Adipose tissue (tissue), 3 donors: ENCODE results near the gene RREB1. TPM values are rescaled to one million over a fixed set of nuclear protein-coding genes. Genes with fewer than 3 reads are reported as not detected.

Source experiments
- H3K27ac ChIP-seq: one replicate; pipeline ENCODE4 v1.5.1; 2013; ENCODE audit warnings: low read depth, low read length
- WGBS, 3 donors: extraction: QIAGEN DNeasy Blood & Tissue Kit; methylation state at CpG; one replicate each; pipeline ENCODE4 v1.1.7; 2013; 5-methylcytosine and 5-hydroxymethylcytosine counted together
- polyA plus RNA-seq, 3 donors: library from polyadenylated mRNA; stranded (reverse); fragments of 200-250 nt; gene quantifications; one replicate each; pipeline ENCODE4 v1.2.3, GENCODE V29; 2013
- donor health status: healthy with polysubstance abuse.
- donor health status: Bipolar disorder and iron deficiency.
- donor health status: healthy.

Gene RREB1
- polyA plus RNA-seq, 3 donors = 6.2 to 14.5 (median 9.6) TPM

DNA sequence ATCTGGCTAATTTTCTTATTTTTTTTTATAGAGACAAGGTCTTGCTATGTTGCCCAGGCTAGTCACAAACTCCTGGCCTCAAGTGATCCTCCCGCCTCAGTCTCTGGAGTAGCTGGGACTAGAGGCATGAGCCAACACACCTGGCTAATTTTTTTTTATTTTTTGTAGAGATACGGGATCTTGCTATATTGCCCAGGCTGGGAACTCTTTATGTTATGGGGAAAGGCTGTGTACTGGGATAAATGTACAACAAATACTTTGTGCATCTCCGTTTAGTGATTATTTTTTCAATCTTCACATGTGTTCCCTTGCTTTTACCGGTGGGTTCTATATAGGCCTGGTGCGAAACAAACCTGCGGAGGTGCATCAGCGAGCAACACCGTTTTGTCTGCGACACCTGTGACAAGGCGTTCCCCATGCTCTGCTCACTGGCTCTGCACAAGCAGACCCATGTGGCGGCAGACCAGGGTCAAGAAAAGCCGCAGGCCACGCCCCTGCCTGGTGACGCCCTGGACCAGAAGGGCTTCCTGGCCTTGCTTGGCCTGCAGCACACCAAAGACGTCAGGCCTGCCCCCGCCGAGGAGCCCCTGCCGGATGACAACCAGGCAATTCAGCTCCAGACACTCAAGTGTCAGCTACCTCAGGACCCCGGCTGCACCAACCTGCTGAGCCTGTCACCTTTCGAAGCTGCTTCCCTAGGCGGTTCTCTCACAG is 121.1 kb downstream of the RREB1 start:
- H3K27ac ChIP-seq = no peak overlapping the region
- 91 to 93% (median 93%) methylated on average over 21 of the region's 21 CpGs for WGBS, 3 donors

GRCh38 chr6:7229376-7230326 is 121.9 kb downstream of the RREB1 start:
- WGBS, 3 donors = 93 to 95% (median 94%) methylated on average over 61 to 62 of the region's 62 CpGs
- no peak overlapping the region for H3K27ac ChIP-seq

- 97 to 99% (median 98%) methylated on average over 39 of the region's 39 CpGs for WGBS, 3 donors
- H3K27ac ChIP-seq = no peak overlapping the region
Observed at GRCh38 chr6:7230327-7230691, 122.5 kb downstream of the RREB1 start.

- 96 to 97% (median 96%) methylated on average over 37 of the region's 37 CpGs for WGBS, 3 donors
- no peak overlapping the region for H3K27ac ChIP-seq
Observed at GRCh38 chr6:7230956-7231713, 123.4 kb downstream of the RREB1 start.

DNA sequence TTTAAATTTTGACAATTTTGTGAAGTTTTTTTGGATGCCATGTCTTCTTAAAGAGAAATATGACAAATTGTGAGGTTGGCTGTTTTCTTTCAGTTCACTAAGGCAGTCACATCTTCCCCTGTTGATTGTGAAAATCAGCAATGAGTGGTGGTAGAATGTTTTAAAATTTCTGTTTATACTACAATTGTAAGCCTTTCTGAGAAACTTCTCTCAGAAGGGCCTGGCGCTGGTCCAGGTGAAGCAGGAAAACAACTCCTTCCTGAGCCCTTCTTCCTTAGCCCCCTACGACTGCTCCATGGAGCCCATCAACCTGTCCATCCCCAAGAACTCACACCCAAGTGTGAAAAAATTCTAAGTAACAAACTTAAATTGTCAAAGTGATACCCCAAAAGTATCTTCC is 124.6 kb downstream of the RREB1 start:
- 59 to 75% (median 64%) methylated on average over 2 of the region's 2 CpGs for WGBS, 3 donors

DNA sequence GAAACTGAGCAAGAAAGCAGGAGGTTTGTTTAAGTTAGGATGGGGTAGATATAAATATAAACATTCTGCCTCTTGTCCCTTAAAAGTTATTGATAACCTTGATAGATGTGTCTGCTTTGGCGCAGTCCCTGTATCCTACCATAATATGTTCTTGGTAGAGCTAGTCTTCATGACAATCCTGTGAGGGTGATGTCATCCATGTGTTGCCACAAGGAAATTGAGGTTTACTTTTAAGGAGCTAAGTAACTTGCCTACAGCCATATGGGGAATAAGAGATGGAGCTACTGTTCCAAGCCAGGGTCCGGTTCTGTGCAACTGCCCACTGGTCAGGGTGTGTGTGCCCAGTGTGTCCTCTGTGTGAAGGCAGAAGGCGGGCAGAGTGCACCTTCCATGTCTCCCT is 126.8 kb downstream of the RREB1 start:
- 94 to 99% (median 98%) methylated on average over 3 of the region's 3 CpGs for WGBS, 3 donors
- no peak overlapping the region for H3K27ac ChIP-seq

More for the DNA sequence above, 124.6 kb downstream of the RREB1 start:
- no peak overlapping the region for H3K27ac ChIP-seq

DNA sequence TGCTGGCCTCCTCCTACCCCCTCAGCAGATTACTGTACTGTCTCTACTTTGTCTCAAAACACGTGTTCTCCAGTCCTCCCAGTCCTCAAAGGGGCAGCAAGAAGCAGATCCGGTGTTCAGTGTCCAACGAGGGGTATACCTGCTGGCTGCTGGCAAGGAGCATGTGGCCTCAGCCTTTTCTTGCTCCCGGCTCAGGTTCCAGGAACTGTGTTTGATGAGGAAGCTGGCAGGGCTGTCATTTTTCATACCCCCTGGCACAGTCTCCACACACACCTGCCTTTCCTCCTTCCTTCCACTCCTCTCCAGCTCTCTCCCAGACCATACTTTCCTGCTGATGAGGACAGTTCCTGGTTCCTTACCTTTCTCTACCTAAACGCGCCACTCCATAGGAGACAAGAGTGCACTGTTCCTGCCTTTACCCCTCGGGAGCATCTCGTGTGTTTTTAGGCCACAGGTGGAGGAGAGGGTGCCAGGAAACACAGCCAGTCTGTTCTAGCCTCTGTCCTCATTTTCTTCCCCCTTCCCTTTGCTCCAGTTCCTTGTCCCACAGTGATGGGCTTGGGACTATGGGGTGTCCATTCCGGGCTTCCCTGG is 128.0 kb downstream of the RREB1 start:
- no peak overlapping the region for H3K27ac ChIP-seq
- 25 to 60% (median 52%) methylated on average over 9 of the region's 9 CpGs for WGBS, 3 donors

DNA sequence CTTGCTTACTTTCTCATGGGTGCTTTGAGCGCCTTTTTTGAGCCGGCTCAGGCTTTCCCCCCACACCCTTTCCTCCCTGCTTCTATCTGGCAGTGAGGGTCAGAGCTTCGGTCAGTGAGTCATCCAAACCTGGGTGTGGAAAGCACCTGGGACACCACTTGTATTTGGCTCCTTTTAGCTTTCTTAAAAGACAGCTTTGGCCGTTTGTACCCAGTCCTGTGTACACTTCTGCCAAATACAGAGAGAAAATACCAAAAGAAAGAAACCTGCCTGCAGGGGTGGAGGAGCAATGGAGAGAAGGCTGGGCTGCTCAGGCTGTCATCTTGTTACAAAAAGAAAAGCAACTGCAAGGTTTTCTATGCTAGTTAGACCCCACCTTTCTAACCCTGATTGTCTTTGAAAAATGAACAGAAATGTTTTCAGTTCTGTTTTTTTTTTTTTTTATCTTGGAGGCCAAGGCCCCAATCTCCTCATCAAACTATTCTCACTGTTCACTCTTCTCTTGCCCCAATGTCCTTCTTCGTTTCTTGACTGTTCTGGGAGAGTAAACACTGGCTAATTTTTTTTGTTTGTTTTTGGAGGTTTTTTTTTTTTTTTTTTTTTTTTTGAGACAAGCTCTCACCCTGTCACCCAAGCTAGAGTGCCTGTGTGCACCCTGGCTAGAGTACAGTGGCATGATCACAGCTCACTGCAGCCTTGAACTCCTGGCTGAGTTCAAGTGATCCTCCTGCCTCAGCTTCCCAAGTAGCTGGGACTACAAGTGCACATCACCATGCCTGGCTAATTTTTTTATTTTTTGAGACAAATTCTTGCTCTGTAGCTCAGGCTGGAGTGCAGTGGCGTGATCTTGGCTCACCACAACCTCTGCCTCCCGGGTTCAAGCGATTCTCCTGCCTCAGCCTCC is 128.8 kb downstream of the RREB1 start:
- H3K27ac ChIP-seq = no peak overlapping the region
- 45 to 69% (median 66%) methylated on average over 8 of the region's 8 CpGs for WGBS, 3 donors

- H3K27ac ChIP-seq = no peak overlapping the region
- 60 to 90% (median 87%) methylated on average over 8 of the region's 8 CpGs for WGBS, 3 donors
Observed at GRCh38 chr6:7237653-7238188, 130.0 kb downstream of the RREB1 start.

GRCh38 chr6:7238526-7238899 is 130.8 kb downstream of the RREB1 start:
- WGBS, 3 donors = 81 to 92% (median 90%) methylated on average over 5 of the region's 5 CpGs
- H3K27ac ChIP-seq = no peak overlapping the region

DNA sequence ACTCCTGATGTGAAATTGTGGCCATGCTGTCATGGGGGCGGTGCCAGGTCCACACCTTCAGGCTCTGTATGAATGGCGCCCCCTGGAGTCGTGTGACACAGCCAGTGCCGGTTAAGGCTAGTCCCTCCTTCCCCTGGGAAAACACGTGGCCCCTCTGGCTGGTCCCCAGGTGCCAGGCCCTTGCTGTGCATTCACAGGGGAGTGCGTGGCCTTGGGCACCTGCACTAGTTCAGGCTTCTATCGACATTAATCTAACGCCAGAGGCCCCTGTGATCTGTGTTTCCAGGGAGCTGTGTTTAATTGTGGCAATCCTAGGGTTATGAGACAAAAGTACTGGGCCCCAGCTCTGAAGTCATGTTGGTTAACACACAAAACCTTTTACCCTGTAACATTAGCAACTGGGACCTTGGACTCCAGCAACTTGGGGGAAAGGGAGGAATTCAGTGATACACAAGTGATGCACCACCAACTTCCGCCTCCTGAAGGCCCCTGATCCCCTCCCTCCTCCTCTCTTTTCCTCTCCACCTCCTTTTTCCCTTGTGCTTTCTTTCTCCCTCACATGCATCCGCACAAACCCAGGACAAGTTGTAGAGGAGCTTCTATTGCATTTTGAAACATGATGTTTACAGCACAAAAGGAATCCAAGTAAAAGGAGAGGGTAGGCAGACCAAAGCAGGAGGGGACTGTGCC is 131.3 kb downstream of the RREB1 start:
- H3K27ac ChIP-seq = no peak overlapping the region
- WGBS, 3 donors = 18 to 42% (median 41%) methylated on average over 10 of the region's 10 CpGs

DNA sequence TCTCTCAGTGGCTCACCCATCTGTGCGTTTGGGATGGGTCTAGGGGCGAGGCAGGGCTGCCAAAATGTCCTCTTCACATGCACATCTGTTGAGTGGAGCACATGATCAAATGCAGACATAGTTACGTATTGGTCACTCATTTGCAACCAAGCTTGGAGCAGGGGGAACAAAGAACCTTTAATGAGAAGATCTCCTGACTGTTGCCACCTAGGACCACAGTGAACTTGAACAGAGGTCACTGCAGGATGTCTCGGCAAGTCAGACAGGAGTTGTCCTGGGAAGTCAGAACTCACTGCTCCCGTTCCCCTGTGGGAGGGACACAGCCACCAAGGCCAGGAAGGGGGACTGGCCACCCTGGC is 131.8 kb downstream of the RREB1 start:
- H3K27ac ChIP-seq = no peak overlapping the region
- WGBS, 3 donors = 43 to 77% (median 66%) methylated on average over 5 of the region's 5 CpGs

- WGBS, 3 donors = 40 to 90% (median 88%) methylated on average over 9 of the region's 9 CpGs
- no peak overlapping the region for H3K27ac ChIP-seq
Observed at GRCh38 chr6:7240351-7240750, 132.6 kb downstream of the RREB1 start.

DNA sequence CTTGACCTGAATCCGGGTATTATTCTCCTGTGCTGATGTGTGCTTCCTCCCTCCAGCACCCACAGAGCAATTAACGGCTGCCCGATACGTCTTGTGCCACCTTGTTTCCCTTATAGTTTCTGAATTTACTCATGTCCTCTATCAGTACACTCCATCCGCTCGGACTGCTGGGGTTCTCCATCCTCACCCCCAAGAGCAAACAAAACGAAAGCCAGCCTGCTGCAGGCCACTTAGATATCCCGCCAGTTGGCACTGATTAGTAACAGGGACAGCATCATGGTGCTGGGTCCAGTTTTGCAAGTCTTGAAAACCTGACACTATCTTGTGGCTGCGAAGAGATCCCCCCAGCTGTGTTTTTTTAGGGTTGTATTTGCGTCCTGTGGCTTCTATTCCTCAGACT is 133.4 kb downstream of the RREB1 start:
- WGBS, 3 donors = 38 to 92% (median 84%) methylated on average over 10 of the region's 10 CpGs
- H3K27ac ChIP-seq = no peak overlapping the region

DNA sequence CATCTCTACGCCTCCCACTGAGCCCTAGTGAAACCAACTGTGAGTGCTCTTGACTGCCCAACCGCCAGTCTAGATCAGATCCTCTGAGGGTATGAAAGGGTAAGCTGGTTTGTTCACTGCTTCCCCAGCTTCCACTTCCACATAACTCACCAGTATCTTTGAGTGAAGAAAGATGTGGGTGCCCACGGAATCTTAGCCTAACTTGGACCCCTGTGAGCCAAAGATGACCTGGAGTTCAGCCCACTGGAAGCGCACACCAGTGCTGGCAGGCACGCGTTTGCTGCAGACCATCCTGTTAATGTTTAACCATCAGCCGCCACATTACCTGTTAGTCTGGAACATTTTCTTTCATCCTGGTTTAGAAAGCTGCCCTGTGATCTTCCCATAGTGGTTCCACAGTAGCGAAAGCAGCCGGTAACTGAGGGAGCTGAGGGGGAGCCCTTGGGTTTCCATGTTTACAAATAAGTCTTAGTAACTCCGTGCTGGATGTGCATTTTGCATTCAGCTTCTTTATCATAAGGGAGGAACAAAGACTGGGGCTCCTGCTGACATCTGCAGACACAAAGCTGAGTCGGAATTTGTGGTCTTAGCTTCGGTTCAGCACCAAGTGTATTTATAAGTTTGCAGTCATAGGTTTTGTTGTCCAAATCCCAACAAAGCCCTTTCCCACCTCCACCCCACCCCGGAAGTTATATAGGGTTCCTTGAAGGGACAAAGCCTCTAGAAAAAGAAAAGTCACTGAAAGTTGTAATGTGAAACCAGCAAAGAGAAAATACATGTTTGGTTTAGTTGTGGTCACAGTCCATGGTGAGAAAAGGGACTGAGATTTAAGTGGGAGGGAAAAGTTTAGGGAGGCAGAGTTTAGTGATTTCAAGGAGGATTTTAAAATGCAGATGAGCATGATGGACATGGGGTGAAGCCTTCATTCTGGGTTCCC is 134.2 kb downstream of the RREB1 start:
- 33 to 76% (median 68%) methylated on average over 13 of the region's 13 CpGs for WGBS, 3 donors
- no peak overlapping the region for H3K27ac ChIP-seq

GRCh38 chr6:7242835-7243178 is 135.0 kb downstream of the RREB1 start:
- no peak overlapping the region for H3K27ac ChIP-seq
- 46 to 73% (median 70%) methylated on average over 4 of the region's 4 CpGs for WGBS, 3 donors
